Naive B cell (primary cell): ENCODE data around the gene ATF6. TPM values are rescaled to one million over a fixed set of nuclear protein-coding genes. Genes with fewer than 3 reads are reported as not detected.

Experiments used
- ATAC-seq, 2 donors: fragments of 150-1000 bp; cut with Tn5 transposase; 2 replicates each; pipeline ENCODE4 v1.10.0; 2021; ENCODE audit warnings: low read depth in 2 of 2, mild to moderate bottlenecking in 2 of 2, moderate library complexity in 2 of 2
- DNase-seq: peaks from one replicate; pipeline ENCODE4 v3.0.0; 2022
- H3K27ac Mint-ChIP-seq, 6 donors: one replicate each; pipeline ENCODE4 v1.8.0; 2020 to 2022; ENCODE audit warnings: mild to moderate bottlenecking in 6 of 6, mixed read lengths in 6 of 6, moderate library complexity in 5 of 6, inconsistent platforms in 2 of 6
- H3K27me3 Mint-ChIP-seq, 3 donors: one replicate each; pipeline ENCODE4 v1.8.0; 2021 to 2022; ENCODE audit warnings: mixed read lengths in 3 of 3, mild to moderate bottlenecking in 1 of 3
- H3K36me3 Mint-ChIP-seq, 2 donors: one replicate each; pipeline ENCODE4 v1.8.0; 2020 to 2022; ENCODE audit warnings: mixed read lengths in 2 of 2, inconsistent platforms in 1 of 2, mild to moderate bottlenecking in 1 of 2
- H3K4me1 Mint-ChIP-seq, 3 donors: one replicate each; pipeline ENCODE4 v1.8.0; 2020 to 2022; ENCODE audit warnings: mixed read lengths in 3 of 3, inconsistent platforms in 1 of 3, mild to moderate bottlenecking in 1 of 3, moderate library complexity in 1 of 3
- H3K4me3 Mint-ChIP-seq, 8 donors: one replicate each; pipeline ENCODE4 v1.8.0; 2020 to 2022; ENCODE audit warnings: mild to moderate bottlenecking in 8 of 8, mixed read lengths in 8 of 8, moderate library complexity in 8 of 8, inconsistent platforms in 2 of 8
- H3K9me3 Mint-ChIP-seq, 7 donors: one replicate each; pipeline ENCODE4 v1.8.0; 2020 to 2022; ENCODE audit warnings: mixed read lengths in 7 of 7, mild to moderate bottlenecking in 5 of 7, inconsistent platforms in 2 of 7, moderate library complexity in 1 of 7
- polyA plus RNA-seq, 6 donors: library from polyadenylated mRNA; unstranded; fragments of 300-500 nt; fragmentation: Illumina TruSeq; gene quantifications; one replicate each; pipeline ENCODE4 v1.2.3, GENCODE V29; 2021; ENCODE audit warnings: low read depth in 6 of 6

Gene ATF6
- polyA plus RNA-seq, 6 donors from 2014 or later: 12.0 to 15.3 (median 14.3) TPM

GRCh38 chr1:161866241-161866640 is 100.1 kb downstream of the ATF6 start:
- Mint-ChIP-seq H3K4me1 (no peaks in the 10 kb centered on the region), H3K27ac (no peak overlapping the region), H3K9me3 (no peaks in the 10 kb centered on the region), H3K36me3 (peaks cover 15 to 19% of the 10 kb centered on the region in 2 donors), H3K27me3 (no peaks in the 10 kb centered on the region), H3K4me3 (no peak overlapping the region)
- DNase-seq (no peak), ATAC-seq (no peak)

DNA sequence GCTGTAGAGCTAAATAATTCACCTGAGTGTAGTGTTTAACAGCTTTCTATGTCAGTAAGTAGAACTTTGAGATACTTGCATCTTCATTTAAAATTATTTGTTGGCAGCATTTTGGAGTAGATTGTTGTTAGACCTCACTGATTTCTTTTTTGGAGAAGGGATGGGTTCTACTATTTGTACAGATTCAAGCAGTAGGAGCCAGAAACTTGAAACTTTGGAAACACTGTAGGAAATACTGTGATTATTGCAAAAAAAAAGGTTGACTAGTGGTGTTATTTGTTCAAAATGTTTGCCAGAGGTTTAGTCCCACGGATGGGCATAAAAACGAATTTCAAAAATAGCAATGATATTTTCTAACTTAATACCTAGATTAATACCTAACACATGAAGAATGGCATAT is 102.7 kb downstream of the ATF6 start:
- Mint-ChIP-seq H3K9me3 (no peaks in the 10 kb centered on the region), H3K36me3 (peaks cover 15 to 28% of the 10 kb centered on the region in 2 donors), H3K27me3 (no peaks in the 10 kb centered on the region), H3K4me1 (no peaks in the 10 kb centered on the region), H3K27ac (no peak overlapping the region), H3K4me3 (no peak overlapping the region)
- DNase-seq (no peak), ATAC-seq (no peak)

- no peaks in the 10 kb centered on the region for H3K9me3 Mint-ChIP-seq
- ATAC-seq: no peak
- H3K4me1 Mint-ChIP-seq: no peaks in the 10 kb centered on the region
- H3K4me3 Mint-ChIP-seq: no peak overlapping the region
- H3K36me3 Mint-ChIP-seq: peaks cover 12 to 28% of the 10 kb centered on the region in 2 donors
- no peak overlapping the region for H3K27ac Mint-ChIP-seq
- H3K27me3 Mint-ChIP-seq: no peaks in the 10 kb centered on the region
- DNase-seq: no peak
Measured at GRCh38 chr1:161869291-161869690, 103.2 kb downstream of the ATF6 start.

- H3K36me3 Mint-ChIP-seq: peaks cover 0 to 28% of the 10 kb centered on the region in 2 donors
- DNase-seq (no peak), ATAC-seq (no peak)
- no peaks in the 10 kb centered on the region for H3K4me1 Mint-ChIP-seq
- H3K4me3 Mint-ChIP-seq: no peak overlapping the region
- H3K9me3 Mint-ChIP-seq: no peaks in the 10 kb centered on the region
- no peaks in the 10 kb centered on the region for H3K27me3 Mint-ChIP-seq
- H3K27ac Mint-ChIP-seq: peak overlapping the region in 2 of 6 donors; percentile 2 to 29
Measured at GRCh38 chr1:161872506-161872905, 106.4 kb downstream of the ATF6 start.

DNA sequence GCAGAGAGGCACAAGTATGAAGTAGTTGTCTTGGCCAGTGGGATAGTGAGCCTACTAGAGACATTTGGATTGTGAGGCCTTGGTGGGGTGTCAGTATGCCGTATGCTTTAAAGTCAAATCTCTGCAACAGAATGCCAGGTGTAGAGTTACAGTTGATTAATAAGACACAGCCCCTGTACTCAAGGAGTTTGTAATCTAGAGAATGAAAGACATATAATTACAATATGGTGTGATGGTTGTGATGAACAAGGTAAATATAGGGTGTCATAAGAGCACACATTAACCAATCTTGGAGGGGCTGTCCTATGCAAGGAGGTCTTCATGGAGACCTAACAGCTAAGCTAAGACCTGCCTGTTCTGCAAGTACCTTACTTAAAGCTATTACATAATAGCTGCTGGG is 113.1 kb downstream of the ATF6 start:
- no peak for ATAC-seq
- H3K36me3 Mint-ChIP-seq: no peaks in the 10 kb centered on the region
- H3K4me3 Mint-ChIP-seq: no peak overlapping the region
- no peak overlapping the region for H3K27ac Mint-ChIP-seq
- DNase-seq: no peak
- no peaks in the 10 kb centered on the region for H3K9me3 Mint-ChIP-seq
- no peaks in the 10 kb centered on the region for H3K4me1 Mint-ChIP-seq
- no peaks in the 10 kb centered on the region for H3K27me3 Mint-ChIP-seq

DNA sequence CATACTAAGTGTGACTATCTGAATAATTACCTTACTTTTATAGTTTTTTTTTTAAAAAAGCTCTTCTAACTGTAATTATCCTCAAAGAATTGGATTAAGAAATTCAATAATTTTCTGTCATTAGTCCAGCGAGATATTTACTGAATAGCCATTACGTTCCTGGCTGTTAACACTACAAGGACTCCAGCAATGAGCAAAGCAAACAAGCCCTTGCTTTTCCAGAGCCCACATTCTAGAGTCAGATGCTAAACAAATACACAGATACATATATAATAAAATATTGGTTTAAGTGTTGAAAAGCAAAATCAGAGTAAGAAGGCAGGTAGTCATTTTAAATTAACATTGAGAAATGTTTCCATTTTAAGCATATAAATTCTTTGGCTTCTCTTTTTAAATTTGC is 118.4 kb downstream of the ATF6 start:
- no peaks in the 10 kb centered on the region for H3K9me3 Mint-ChIP-seq
- no peak overlapping the region for H3K4me3 Mint-ChIP-seq
- no peaks in the 10 kb centered on the region for H3K4me1 Mint-ChIP-seq
- peaks cover 13 to 16% of the 10 kb centered on the region in 2 donors for H3K36me3 Mint-ChIP-seq
- no peak overlapping the region for H3K27ac Mint-ChIP-seq
- H3K27me3 Mint-ChIP-seq: no peaks in the 10 kb centered on the region
- DNase-seq (no peak), ATAC-seq (no peak)

GRCh38 chr1:161885003-161885402 is 118.9 kb downstream of the ATF6 start:
- H3K4me3 Mint-ChIP-seq: no peak overlapping the region
- no peak overlapping the region for H3K27ac Mint-ChIP-seq
- H3K4me1 Mint-ChIP-seq: no peaks in the 10 kb centered on the region
- DNase-seq (no peak), ATAC-seq (no peak)
- no peaks in the 10 kb centered on the region for H3K9me3 Mint-ChIP-seq
- peaks cover 18 to 21% of the 10 kb centered on the region in 2 donors for H3K36me3 Mint-ChIP-seq
- H3K27me3 Mint-ChIP-seq: no peaks in the 10 kb centered on the region

DNA sequence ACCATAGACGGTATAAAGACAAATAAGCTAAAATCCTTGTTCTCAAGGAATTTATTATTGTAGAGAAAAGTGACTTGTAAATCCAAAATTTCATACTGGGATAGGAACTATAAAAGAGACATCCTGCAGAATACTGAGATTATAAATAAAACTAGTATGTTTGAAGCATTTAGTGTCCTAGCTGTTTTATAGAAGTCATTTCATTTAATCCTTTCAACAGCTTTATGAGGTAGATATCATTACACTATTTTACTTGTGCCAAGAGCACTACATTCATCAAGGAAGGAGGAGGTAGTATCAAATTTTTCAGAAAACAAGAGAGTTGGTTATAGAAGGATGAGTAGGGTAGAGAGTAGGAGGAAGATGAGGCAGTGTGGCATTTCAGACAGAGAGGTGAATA is 119.6 kb downstream of the ATF6 start:
- Mint-ChIP-seq H3K4me1 (no peaks in the 10 kb centered on the region), H3K4me3 (no peak overlapping the region), H3K9me3 (peaks cover 0 to 1% (median 0%) of the 10 kb centered on the region in 7 donors), H3K27me3 (no peaks in the 10 kb centered on the region), H3K36me3 (peaks cover 25 to 28% of the 10 kb centered on the region in 2 donors), H3K27ac (peak overlapping the region in 1 of 6 donors; percentile 52)
- ATAC-seq (no peak), DNase-seq (no peak)

GRCh38 chr1:161886589-161886988 is 120.5 kb downstream of the ATF6 start:
- Mint-ChIP-seq H3K36me3 (peaks cover 33 to 36% of the 10 kb centered on the region in 2 donors), H3K4me1 (no peaks in the 10 kb centered on the region), H3K27me3 (no peaks in the 10 kb centered on the region), H3K27ac (no peak overlapping the region), H3K4me3 (no peak overlapping the region), H3K9me3 (peaks cover 0 to 1% (median 0%) of the 10 kb centered on the region in 7 donors)
- ATAC-seq: no peak
- DNase-seq: no peak

DNA sequence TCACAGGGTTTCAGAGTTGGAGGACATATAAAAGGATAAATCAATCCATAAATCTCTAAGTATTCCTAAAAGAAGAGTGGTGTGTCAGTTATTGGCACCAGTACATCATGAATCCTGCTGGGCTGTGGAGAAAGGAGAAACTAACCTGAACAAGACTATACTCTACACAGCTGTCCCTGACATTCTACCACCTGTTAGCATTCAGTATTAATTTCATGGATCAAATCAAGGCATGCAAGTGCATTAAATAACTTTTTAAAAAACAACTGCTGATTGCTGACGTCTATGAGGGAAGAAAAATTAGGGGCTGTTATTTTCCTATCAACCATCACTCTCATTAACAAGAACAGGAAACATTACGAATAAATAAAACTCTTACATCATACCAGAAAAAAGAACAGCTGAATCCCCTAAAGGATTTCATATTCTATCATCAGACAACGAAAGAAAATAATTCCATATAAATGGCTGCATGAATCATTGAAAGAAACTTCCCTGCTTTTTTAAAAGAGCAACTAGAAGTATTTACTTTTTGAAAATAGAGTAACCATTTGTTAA is 121.7 kb downstream of the ATF6 start:
- DNase-seq: no peak
- peaks cover 33 to 36% of the 10 kb centered on the region in 2 donors for H3K36me3 Mint-ChIP-seq
- H3K27me3 Mint-ChIP-seq: no peaks in the 10 kb centered on the region
- H3K27ac Mint-ChIP-seq: peak overlapping the region in 1 of 6 donors; percentile 21
- ATAC-seq: no peak
- no peak overlapping the region for H3K4me3 Mint-ChIP-seq
- peaks cover 0 to 1% (median 0%) of the 10 kb centered on the region in 7 donors for H3K9me3 Mint-ChIP-seq
- no peaks in the 10 kb centered on the region for H3K4me1 Mint-ChIP-seq

- H3K9me3 Mint-ChIP-seq: peaks cover 0 to 1% (median 0%) of the 10 kb centered on the region in 7 donors
- H3K4me1 Mint-ChIP-seq: no peaks in the 10 kb centered on the region
- peaks cover 33 to 36% of the 10 kb centered on the region in 2 donors for H3K36me3 Mint-ChIP-seq
- DNase-seq (no peak), ATAC-seq (no peak)
- no peak overlapping the region for H3K4me3 Mint-ChIP-seq
- H3K27ac Mint-ChIP-seq: peak overlapping the region in 2 of 6 donors; percentile 38 to 74
- no peaks in the 10 kb centered on the region for H3K27me3 Mint-ChIP-seq
Measured at GRCh38 chr1:161890574-161890973, 124.5 kb downstream of the ATF6 start.

GRCh38 chr1:161899091-161899490 is 133.0 kb downstream of the ATF6 start:
- ATAC-seq (no peak), DNase-seq (no peak)
- Mint-ChIP-seq H3K36me3 (no peaks in the 10 kb centered on the region), H3K27ac (no peak overlapping the region), H3K4me3 (no peak overlapping the region), H3K9me3 (no peaks in the 10 kb centered on the region), H3K4me1 (no peaks in the 10 kb centered on the region), H3K27me3 (no peaks in the 10 kb centered on the region)

GRCh38 chr1:161900160-161900559 is 134.0 kb downstream of the ATF6 start:
- Mint-ChIP-seq H3K27me3 (no peaks in the 10 kb centered on the region), H3K9me3 (no peaks in the 10 kb centered on the region), H3K36me3 (no peaks in the 10 kb centered on the region), H3K27ac (no peak overlapping the region), H3K4me3 (no peak overlapping the region), H3K4me1 (no peaks in the 10 kb centered on the region)
- ATAC-seq (no peak), DNase-seq (no peak)

DNA sequence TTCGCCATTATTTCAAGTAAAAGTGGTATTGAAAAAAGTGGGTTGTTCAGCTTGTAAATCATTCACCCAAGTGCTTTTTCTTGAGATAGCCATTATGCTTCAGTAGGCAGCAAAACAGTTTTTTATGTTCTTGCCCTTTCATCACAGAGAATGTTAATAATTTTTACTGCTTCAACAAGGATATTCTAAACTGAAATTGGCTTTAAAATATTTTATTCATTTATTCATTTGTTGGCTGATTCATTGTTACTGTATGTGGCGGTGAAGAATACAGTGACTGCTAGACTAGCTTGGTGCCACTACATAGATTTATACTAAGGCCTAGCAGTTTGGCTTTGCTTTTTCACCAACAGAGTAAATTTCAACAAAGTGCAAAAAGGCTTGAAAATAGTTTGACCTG is 136.1 kb downstream of the ATF6 start:
- no peaks in the 10 kb centered on the region for H3K4me1 Mint-ChIP-seq
- no peaks in the 10 kb centered on the region for H3K27me3 Mint-ChIP-seq
- no peaks in the 10 kb centered on the region for H3K9me3 Mint-ChIP-seq
- no peaks in the 10 kb centered on the region for H3K36me3 Mint-ChIP-seq
- H3K4me3 Mint-ChIP-seq: no peak overlapping the region
- no peak for ATAC-seq
- no peak for DNase-seq
- H3K27ac Mint-ChIP-seq: no peak overlapping the region
